Thyroid gland (tissue), 4 donors: ENCODE measurements around the gene TSHZ2. TPM values are rescaled to one million over a fixed set of nuclear protein-coding genes. Genes with fewer than 3 reads are reported as not detected.

ENCODE experiments used
- DNase-seq, 2 donors: peaks; one replicate each; pipeline ENCODE4 v3.0.0-alpha.2; 2019
- H3K27ac ChIP-seq, 3 donors: fragments of 200-600 bp; sonication (generic); 1 replicate in 2 of 3; 2 replicates in 1 of 3; pipeline ENCODE4 v1.5.1; 2016 to 2019; ENCODE audit warnings: mild to moderate bottlenecking in 1 of 3, moderate library complexity in 1 of 3
- H3K27me3 ChIP-seq: fragments of 200-600 bp; sonication (generic); one replicate; pipeline ENCODE4 v1.5.1; 2019
- H3K36me3 ChIP-seq, 2 donors: fragments of 200-600 bp; sonication (generic); one replicate each; pipeline ENCODE4 v1.5.1; 2016 to 2019
- H3K4me1 ChIP-seq, 2 donors: fragments of 200-600 bp; sonication (generic); one replicate each; pipeline ENCODE4 v1.5.1; 2017 to 2019
- H3K4me3 ChIP-seq, 3 donors: fragments of 200-600 bp; sonication (generic); replicated peaks in 1 of 3; 1 replicate in 2 of 3; 2 replicates in 1 of 3; pipeline ENCODE4 v1.5.1; 2016; ENCODE audit warnings: mild to moderate bottlenecking in 1 of 3
- H3K9me3 ChIP-seq: fragments of 200-600 bp; sonication (generic); one replicate; pipeline ENCODE4 v1.5.1; 2017
- CTCF ChIP-seq, 6 experiments: fragments of 200-600 bp in 3 of 6; fragments of 450-650 bp in 3 of 6; sonication (generic) in 3 of 6; IDR thresholded peaks; one replicate each; pipeline ENCODE4 v1.5.1; 2016 to 2019; ENCODE audit warnings: antibody characterized with exemption in 6 of 6, mild to moderate bottlenecking in 2 of 6, inconsistent platforms in 1 of 6, moderate library complexity in 1 of 6
- POLR2A ChIP-seq, 2 donors: fragments of 450-650 bp; IDR thresholded peaks; one replicate each; pipeline ENCODE4 v1.6.1; 2017; ENCODE audit warnings: antibody characterized with exemption in 2 of 2, mild to moderate bottlenecking in 2 of 2, moderate library complexity in 1 of 2
- WGBS, 2 donors: methylation state at CpG; one replicate each; pipeline ENCODE4 v1.1.5; 2017; 5-methylcytosine and 5-hydroxymethylcytosine counted together
- intact Hi-C: fragments of 100-400 bp; cut with DNase I; formaldehyde crosslinking; loops from one replicate; pipeline ENCODE4 v1.15.1; 2023
- total RNA-seq, 4 donors: library from RNA; depleted of rRNA; stranded (reverse); fragments of >200 nt; gene quantifications; one replicate each; pipeline ENCODE4 v1.2.3, GENCODE V29; 2016

The TSHZ2 gene
- total RNA-seq, 4 donors from 2014 or later: 11.0 to 27.9 (median 14.0) TPM

- Histone ChIP-seq H3K27ac (no peak overlapping the region), H3K36me3 (no peaks in the 10 kb centered on the region), H3K27me3 (no peaks in the 10 kb centered on the region), H3K9me3 (no peaks in the 10 kb centered on the region), H3K4me1 (no peaks in the 10 kb centered on the region), H3K4me3 (no peak overlapping the region)
- TF ChIP-seq POLR2A (IDR thresholded peaks at IDR 0.05) (no peak), CTCF (IDR thresholded peaks at IDR 0.05) (no peak)
- no peak for DNase-seq
- WGBS, 2 donors: 74% methylated on average over 3 of the region's 3 CpGs
- intact Hi-C loops: no loop called here
Observed at GRCh38 chr20:53291548-53291947, 319.4 kb downstream of the TSHZ2 start.

GRCh38 chr20:53292347-53292746 is 320.2 kb downstream of the TSHZ2 start:
- Histone ChIP-seq H3K9me3 (no peaks in the 10 kb centered on the region), H3K4me1 (no peaks in the 10 kb centered on the region), H3K27me3 (no peaks in the 10 kb centered on the region), H3K36me3 (no peaks in the 10 kb centered on the region), H3K4me3 (no peak overlapping the region), H3K27ac (no peak overlapping the region)
- DNase-seq: no peak
- WGBS, 2 donors: 83 to 94% methylated on average over 1 of the region's 1 CpG
- intact Hi-C loops: no loop called here
- TF ChIP-seq POLR2A (IDR thresholded peaks at IDR 0.05): no peak
- TF ChIP-seq CTCF (IDR thresholded peaks at IDR 0.05): no peak

- no peaks in the 10 kb centered on the region for H3K9me3 ChIP-seq
- DNase-seq: no peak
- no peak overlapping the region for H3K4me3 ChIP-seq
- H3K4me1 ChIP-seq: no peaks in the 10 kb centered on the region
- TF ChIP-seq CTCF (IDR thresholded peaks at IDR 0.05): no peak
- no peak for TF ChIP-seq POLR2A (IDR thresholded peaks at IDR 0.05)
- no peak overlapping the region for H3K27ac ChIP-seq
- intact Hi-C loops: no loop called here
- no peaks in the 10 kb centered on the region for H3K36me3 ChIP-seq
- H3K27me3 ChIP-seq: no peaks in the 10 kb centered on the region
- WGBS, 2 donors: 88 to 95% methylated on average over 3 of the region's 3 CpGs
Observed at GRCh38 chr20:53294804-53295203, 322.6 kb downstream of the TSHZ2 start.

- Histone ChIP-seq H3K4me3 (no peak overlapping the region), H3K4me1 (no peaks in the 10 kb centered on the region), H3K27ac (no peak overlapping the region), H3K36me3 (no peaks in the 10 kb centered on the region), H3K9me3 (no peaks in the 10 kb centered on the region), H3K27me3 (no peaks in the 10 kb centered on the region)
- WGBS, 2 donors: 76 to 83% methylated on average over 2 of the region's 2 CpGs
- TF ChIP-seq POLR2A (IDR thresholded peaks at IDR 0.05) (no peak), CTCF (IDR thresholded peaks at IDR 0.05) (no peak)
- no peak for DNase-seq
- intact Hi-C loops: no loop called here
Observed at GRCh38 chr20:53296025-53296424, 323.9 kb downstream of the TSHZ2 start.

- Histone ChIP-seq H3K27me3 (no peaks in the 10 kb centered on the region), H3K27ac (no peak overlapping the region), H3K4me1 (no peaks in the 10 kb centered on the region), H3K9me3 (no peaks in the 10 kb centered on the region), H3K36me3 (no peaks in the 10 kb centered on the region), H3K4me3 (no peak overlapping the region)
- intact Hi-C loops: no loop called here
- TF ChIP-seq POLR2A (IDR thresholded peaks at IDR 0.05) (no peak), CTCF (IDR thresholded peaks at IDR 0.05) (no peak)
- 40 to 90% methylated on average over 2 of the region's 2 CpGs for WGBS, 2 donors
- DNase-seq: no peak
Observed at GRCh38 chr20:53296451-53297153, 324.4 kb downstream of the TSHZ2 start.
